Osteocyte (in vitro differentiated cells): ENCODE data around the gene DROSHA. TPM values are rescaled to one million over a fixed set of nuclear protein-coding genes. Genes with fewer than 3 reads are reported as not detected.
A peak's percentile ranks its signal among the peaks of the same experiment; 100 is the strongest.

Experiments used
- DNase-seq: peaks from one replicate; pipeline ENCODE4 v3.0.0; 2021; ENCODE audit warnings: mixed read lengths; ENCODE audit not compliant: unreplicated experiment; ENCODE audit errors: extremely low spot score
- H3K27ac Mint-ChIP-seq: one replicate; pipeline ENCODE4 v1.8.0; 2021; ENCODE audit warnings: mild to moderate bottlenecking, mixed read lengths; ENCODE audit not compliant: unreplicated experiment
- H3K27me3 Mint-ChIP-seq: one replicate; pipeline ENCODE4 v1.8.0; 2021; ENCODE audit warnings: mixed read lengths; ENCODE audit not compliant: unreplicated experiment
- H3K36me3 Mint-ChIP-seq: one replicate; pipeline ENCODE4 v1.8.0; 2021; ENCODE audit warnings: mixed read lengths; ENCODE audit not compliant: unreplicated experiment
- H3K4me1 Mint-ChIP-seq: one replicate; pipeline ENCODE4 v1.8.0; 2021; ENCODE audit warnings: mixed read lengths; ENCODE audit not compliant: unreplicated experiment
- H3K4me3 Mint-ChIP-seq: one replicate; pipeline ENCODE4 v1.8.0; 2021; ENCODE audit warnings: mild to moderate bottlenecking, moderate library complexity, mixed read lengths; ENCODE audit not compliant: unreplicated experiment
- H3K9me3 Mint-ChIP-seq: one replicate; pipeline ENCODE4 v1.8.0; 2021; ENCODE audit warnings: mixed read lengths; ENCODE audit not compliant: unreplicated experiment
- CTCF ChIP-seq: fragments of 200-600 bp; sonication (generic); IDR thresholded peaks from 2 replicates; pipeline ENCODE4 v1.5.0; 2021; ENCODE audit warnings: antibody characterized with exemption, mild to moderate bottlenecking, moderate library complexity
- total RNA-seq: library from RNA; stranded (reverse); gene quantifications from 2 replicates; pipeline ENCODE4 v1.2.1, GENCODE V29; 2021

DROSHA gene
- total RNA-seq, 1 donor from 2014 or later = 70.9 TPM

- DNase-seq = no peak
- H3K4me3 Mint-ChIP-seq = no peak overlapping the region
- peaks cover 43% of the 10 kb centered on the region for H3K36me3 Mint-ChIP-seq
These were observed 44.4 kb downstream of the DROSHA start for GRCh38 chr5:31487506-31487905.

GRCh38 chr5:31486441-31486840 lies 45.5 kb downstream of the DROSHA start:
- Mint-ChIP-seq H3K27ac (no peak overlapping the region), H3K4me1 (peaks cover 5% of the 10 kb centered on the region), H3K27me3 (no peaks in the 10 kb centered on the region), H3K9me3 (no peaks in the 10 kb centered on the region), H3K4me3 (no peak overlapping the region), H3K36me3 (peaks cover 51% of the 10 kb centered on the region)
- TF ChIP-seq CTCF = no peak
- DNase-seq = no peak

More at GRCh38 chr5:31487506-31487905, 44.4 kb downstream of the DROSHA start:
- TF ChIP-seq CTCF = peak; percentile 40
- Mint-ChIP-seq H3K4me1 (no peaks in the 10 kb centered on the region), H3K27me3 (no peaks in the 10 kb centered on the region), H3K27ac (no peak overlapping the region), H3K9me3 (no peaks in the 10 kb centered on the region)

GRCh38 chr5:31485376-31486207 lies 46.3 kb downstream of the DROSHA start:
- Mint-ChIP-seq H3K4me3 (no peak overlapping the region), H3K27ac (no peak overlapping the region), H3K36me3 (peaks cover 47% of the 10 kb centered on the region), H3K4me1 (peaks cover 6% of the 10 kb centered on the region), H3K27me3 (no peaks in the 10 kb centered on the region), H3K9me3 (no peaks in the 10 kb centered on the region)
- no peak for TF ChIP-seq CTCF
- no peak for DNase-seq

GRCh38 chr5:31481531-31482165 lies 50.2 kb downstream of the DROSHA start:
- Mint-ChIP-seq H3K4me1 (peaks cover 11% of the 10 kb centered on the region), H3K36me3 (peaks cover 34% of the 10 kb centered on the region), H3K9me3 (no peaks in the 10 kb centered on the region), H3K27ac (peak overlapping the region; percentile 35), H3K4me3 (no peak overlapping the region), H3K27me3 (no peaks in the 10 kb centered on the region)
- DNase-seq = no peak
- no peak for TF ChIP-seq CTCF

- DNase-seq = no peak
- no peaks in the 10 kb centered on the region for H3K27me3 Mint-ChIP-seq
- H3K4me3 Mint-ChIP-seq = no peak overlapping the region
- no peaks in the 10 kb centered on the region for H3K9me3 Mint-ChIP-seq
- no peak for TF ChIP-seq CTCF
- peaks cover 33% of the 10 kb centered on the region for H3K36me3 Mint-ChIP-seq
- no peak overlapping the region for H3K27ac Mint-ChIP-seq
- H3K4me1 Mint-ChIP-seq = peaks cover 11% of the 10 kb centered on the region
These were observed 52.2 kb downstream of the DROSHA start for GRCh38 chr5:31479706-31480105.
